GM10266 (cell line): ENCODE measurements around the gene TSC22D1.

Experiments
- DNase-seq: peaks from one replicate; pipeline ENCODE4 v3.0.0; 2012; ENCODE audit errors: extremely low spot score
- TF ChIP-seq, protein P1 (sequence below): IDR thresholded peaks from 2 replicates; pipeline ENCODE4 v1.5.1; 2012; ENCODE audit warnings: mild to moderate bottlenecking, low read depth; ENCODE audit not compliant: control insufficient read depth, insufficient read depth; ENCODE audit errors: missing control alignments

The TSC22D1 gene

DNA sequence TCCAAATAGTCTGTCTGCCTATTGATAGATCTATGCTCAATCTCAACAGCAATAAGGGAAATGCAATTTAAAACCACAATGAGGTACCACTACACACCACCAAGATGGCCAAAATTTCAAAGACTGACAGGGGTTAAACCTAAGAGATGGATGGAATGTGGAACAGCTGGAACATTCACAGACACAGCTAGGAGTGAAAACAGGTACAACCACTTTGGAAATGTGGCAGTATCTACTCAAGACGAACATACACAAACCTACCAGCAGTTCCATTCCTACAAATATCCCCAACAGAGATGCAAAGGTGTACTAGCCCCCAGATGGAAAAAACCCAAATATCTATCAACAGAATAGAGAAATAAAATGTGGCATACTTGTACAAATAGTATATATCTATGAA is 86.4 kb downstream of the TSC22D1 start:
- TF ChIP-seq, protein P1, sequence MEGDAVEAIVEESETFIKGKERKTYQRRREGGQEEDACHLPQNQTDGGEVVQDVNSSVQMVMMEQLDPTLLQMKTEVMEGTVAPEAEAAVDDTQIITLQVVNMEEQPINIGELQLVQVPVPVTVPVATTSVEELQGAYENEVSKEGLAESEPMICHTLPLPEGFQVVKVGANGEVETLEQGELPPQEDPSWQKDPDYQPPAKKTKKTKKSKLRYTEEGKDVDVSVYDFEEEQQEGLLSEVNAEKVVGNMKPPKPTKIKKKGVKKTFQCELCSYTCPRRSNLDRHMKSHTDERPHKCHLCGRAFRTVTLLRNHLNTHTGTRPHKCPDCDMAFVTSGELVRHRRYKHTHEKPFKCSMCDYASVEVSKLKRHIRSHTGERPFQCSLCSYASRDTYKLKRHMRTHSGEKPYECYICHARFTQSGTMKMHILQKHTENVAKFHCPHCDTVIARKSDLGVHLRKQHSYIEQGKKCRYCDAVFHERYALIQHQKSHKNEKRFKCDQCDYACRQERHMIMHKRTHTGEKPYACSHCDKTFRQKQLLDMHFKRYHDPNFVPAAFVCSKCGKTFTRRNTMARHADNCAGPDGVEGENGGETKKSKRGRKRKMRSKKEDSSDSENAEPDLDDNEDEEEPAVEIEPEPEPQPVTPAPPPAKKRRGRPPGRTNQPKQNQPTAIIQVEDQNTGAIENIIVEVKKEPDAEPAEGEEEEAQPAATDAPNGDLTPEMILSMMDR = no peak
- DNase-seq = no peak

DNA sequence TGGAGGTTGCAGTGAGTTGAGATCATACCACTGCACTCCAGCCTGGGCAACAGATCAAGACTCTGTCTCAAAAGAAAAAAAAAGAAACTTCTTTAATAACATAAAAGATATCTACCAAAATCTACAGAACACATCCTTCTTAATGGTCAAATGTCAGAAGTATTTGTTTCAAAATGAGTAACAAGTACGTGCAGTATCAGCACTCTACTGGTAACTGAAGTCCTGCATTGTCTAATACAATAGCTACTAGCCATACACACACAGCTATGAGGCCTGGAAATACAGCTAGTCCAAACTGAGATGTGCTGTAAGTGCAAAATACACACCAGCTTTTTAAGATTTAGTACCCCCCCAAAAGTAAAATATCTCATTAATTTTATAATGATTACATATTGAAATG is 88.1 kb downstream of the TSC22D1 start:
- TF ChIP-seq, protein P1 = no peak
- peak; percentile 28 for DNase-seq

DNA sequence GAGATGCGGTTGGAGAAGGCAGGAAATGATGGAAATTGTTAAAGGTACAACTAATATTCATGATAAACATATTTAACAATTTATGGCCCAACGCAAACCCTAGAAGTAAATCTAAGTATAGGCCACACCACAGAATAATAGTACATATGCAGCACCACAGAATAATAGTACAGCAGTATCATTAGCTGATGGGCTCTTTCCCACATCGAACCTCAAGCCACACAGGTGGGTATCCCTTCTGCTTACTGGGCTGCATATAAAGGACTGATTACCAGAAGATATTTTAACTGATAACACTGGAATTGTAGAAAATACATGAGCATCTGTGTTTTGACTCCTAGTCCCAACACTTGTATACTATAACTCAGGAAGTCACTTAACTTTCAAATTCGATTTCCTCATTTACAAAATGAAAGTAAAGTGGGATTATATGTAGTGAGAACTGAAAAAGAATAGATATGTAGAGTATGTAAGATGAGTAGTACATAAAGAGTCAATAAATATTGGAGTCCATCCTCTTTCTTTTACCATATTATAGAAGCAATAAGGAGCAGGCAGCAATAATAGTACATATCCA is 91.5 kb downstream of the TSC22D1 start:
- DNase-seq = peak; percentile 8
- TF ChIP-seq, protein P1 = no peak

DNA sequence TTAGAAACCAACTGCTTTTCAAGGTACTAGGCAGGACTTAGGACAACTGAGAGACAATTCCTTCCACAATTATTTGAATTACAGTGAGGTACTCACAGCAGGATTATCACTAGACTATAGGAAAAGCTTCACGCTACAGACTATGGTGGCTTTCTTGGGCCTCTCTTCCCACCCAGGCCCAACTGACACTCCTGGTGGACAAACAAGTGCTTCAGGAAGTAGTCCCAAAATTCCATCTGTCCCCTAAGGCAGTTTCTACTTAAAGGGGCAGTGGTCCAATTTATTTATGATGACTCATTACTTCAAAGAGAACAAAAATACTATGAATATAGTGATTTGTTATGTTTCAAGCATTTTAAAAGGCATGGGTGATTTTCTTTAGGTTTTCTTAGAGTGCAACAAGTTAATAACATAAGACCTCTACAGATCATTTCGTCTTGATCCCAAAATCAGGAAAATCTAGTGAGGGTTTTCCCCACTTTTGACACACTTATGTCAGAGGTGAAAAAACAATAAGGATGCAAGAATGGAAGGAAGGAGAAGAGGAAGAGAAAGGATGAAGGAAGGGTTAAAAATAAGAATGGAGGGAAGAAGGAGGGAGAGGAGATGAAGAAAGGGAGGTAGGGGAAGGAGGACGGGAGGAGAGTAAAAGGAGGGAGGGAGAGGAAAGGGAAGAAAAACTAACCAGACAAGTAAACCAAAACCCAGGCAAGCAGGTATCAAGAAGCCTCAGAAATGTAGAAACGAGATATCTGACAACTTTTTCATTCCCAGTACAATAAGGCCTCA is 101.8 kb downstream of the TSC22D1 start:
- TF ChIP-seq, protein P1 = no peak
- DNase-seq = no peak

- DNase-seq = no peak
- TF ChIP-seq, protein P1 = no peak
Measured at GRCh38 chr13:44471686-44472085, 104.4 kb downstream of the TSC22D1 start.

DNA sequence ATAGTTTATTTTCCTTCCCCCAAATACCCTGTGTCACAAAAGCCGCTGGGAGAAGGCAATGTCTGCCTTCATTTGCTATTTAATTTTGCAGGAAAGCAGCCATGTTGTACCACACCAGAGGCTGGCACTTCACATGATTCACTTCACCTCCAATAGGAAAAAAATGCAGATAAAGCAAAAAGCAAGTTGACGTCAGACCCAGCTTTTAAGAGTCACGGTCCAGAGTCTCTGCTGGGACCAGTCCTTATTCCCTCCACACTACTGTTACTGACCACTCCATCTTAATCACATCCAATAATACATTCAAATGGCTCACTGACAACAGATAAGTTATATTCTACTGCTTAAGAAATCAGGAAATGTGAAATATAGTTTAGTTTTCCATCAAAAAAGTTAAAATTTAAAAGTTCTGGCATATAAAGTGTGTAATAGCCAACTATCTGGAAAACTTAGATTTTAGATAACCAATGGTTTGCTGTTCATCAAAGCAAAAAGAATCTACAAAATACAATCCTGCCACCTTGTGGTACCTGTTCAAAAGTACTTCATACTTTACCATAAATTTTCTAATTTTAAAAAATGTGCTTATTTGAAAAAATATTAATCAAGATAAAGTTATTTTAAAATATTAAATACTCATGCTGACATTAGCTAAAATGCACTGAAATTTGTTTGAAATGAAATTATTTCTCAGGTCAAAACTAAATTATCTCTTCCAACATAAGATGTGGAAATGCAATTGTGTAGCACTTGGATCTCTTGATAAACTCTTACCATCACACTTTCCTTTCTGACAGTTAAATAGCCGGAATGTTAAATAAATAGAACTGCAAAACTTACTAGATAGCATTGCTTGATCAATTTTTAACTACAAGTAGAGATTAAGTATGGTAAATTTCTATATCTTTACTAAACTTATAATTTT is 105.2 kb downstream of the TSC22D1 start:
- no peak for DNase-seq
- TF ChIP-seq, protein P1 = peak; percentile 30

DNA sequence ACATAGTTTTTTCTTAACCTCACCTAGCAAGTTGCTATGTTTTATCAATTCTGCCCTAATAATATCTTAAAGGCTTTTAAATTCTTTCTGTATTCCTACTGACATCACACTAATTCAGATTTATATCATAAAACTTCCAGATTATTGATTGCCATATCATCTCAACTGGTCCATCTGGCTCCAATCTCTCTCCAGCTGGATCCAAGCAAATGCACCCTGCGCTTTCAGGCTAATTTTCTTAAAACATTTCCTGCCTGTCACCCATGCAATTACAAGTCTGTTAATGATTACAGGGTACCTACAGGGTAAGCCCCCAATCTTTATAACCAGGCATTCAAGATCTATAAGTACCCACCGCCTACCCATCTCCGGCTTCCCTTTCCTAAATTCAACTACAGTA is 107.3 kb downstream of the TSC22D1 start:
- TF ChIP-seq, protein P1 = no peak

More for the DNA sequence above, 107.3 kb downstream of the TSC22D1 start:
- no peak for DNase-seq
